Activated naive CD8-positive, alpha-beta T cell (primary cell): ENCODE measurements around the gene AFF3.
"Not testable (repeated sequence)": the region's sequence is repeated elsewhere in the genome, so short reads cannot be mapped to it uniquely, and the experiment has no call there.

Experiments
- H3K27ac Mint-ChIP-seq: one replicate; pipeline ENCODE4 v1.8.0; 2021; ENCODE audit warnings: mixed read lengths
- H3K27me3 Mint-ChIP-seq: one replicate; pipeline ENCODE4 v1.8.0; 2021; ENCODE audit warnings: mixed read lengths
- H3K36me3 Mint-ChIP-seq: one replicate; pipeline ENCODE4 v1.8.0; 2021; ENCODE audit warnings: mixed read lengths
- H3K4me1 Mint-ChIP-seq: one replicate; pipeline ENCODE4 v1.8.0; 2021; ENCODE audit warnings: low read depth, mixed read lengths
- H3K4me3 Mint-ChIP-seq: one replicate; pipeline ENCODE4 v1.8.0; 2021; ENCODE audit warnings: mild to moderate bottlenecking, mixed read lengths
- H3K9me3 Mint-ChIP-seq: one replicate; pipeline ENCODE4 v1.8.0; 2021; ENCODE audit warnings: low read depth, mixed read lengths

Gene AFF3

GRCh38 chr2:100163605-100164004 lies 21.2 kb upstream of the AFF3 start:
- peaks cover 3% of the 10 kb centered on the region for H3K36me3 Mint-ChIP-seq
- peaks cover 3% of the 10 kb centered on the region for H3K9me3 Mint-ChIP-seq
- no peak overlapping the region for H3K27ac Mint-ChIP-seq
- H3K4me3 Mint-ChIP-seq = no peak overlapping the region
- H3K27me3 Mint-ChIP-seq = peaks cover 6% of the 10 kb centered on the region
- no peaks in the 10 kb centered on the region for H3K4me1 Mint-ChIP-seq

- peaks cover 3% of the 10 kb centered on the region for H3K36me3 Mint-ChIP-seq
- H3K4me1 Mint-ChIP-seq = no peaks in the 10 kb centered on the region
- no peak overlapping the region for H3K27ac Mint-ChIP-seq
- H3K4me3 Mint-ChIP-seq = no peak overlapping the region
- peaks cover 3% of the 10 kb centered on the region for H3K9me3 Mint-ChIP-seq
- H3K27me3 Mint-ChIP-seq = peaks cover 7% of the 10 kb centered on the region
Measured at GRCh38 chr2:100161945-100162620, 19.7 kb upstream of the AFF3 start.

- Mint-ChIP-seq H3K4me3 (no peak overlapping the region), H3K27ac (no peak overlapping the region), H3K9me3 (peaks cover 3% of the 10 kb centered on the region), H3K36me3 (peaks cover 3% of the 10 kb centered on the region), H3K4me1 (no peaks in the 10 kb centered on the region), H3K27me3 (peaks cover 8% of the 10 kb centered on the region)
Measured at GRCh38 chr2:100160396-100160795, 18.0 kb upstream of the AFF3 start.

GRCh38 chr2:100151832-100152231 lies 9.4 kb upstream of the AFF3 start:
- H3K27ac Mint-ChIP-seq, H3K36me3 Mint-ChIP-seq, H3K27me3 Mint-ChIP-seq, H3K4me3 Mint-ChIP-seq, H3K4me1 Mint-ChIP-seq, H3K9me3 Mint-ChIP-seq: not testable (repeated sequence)

GRCh38 chr2:100151310-100151709 lies 8.9 kb upstream of the AFF3 start:
- peaks cover 4% of the 10 kb centered on the region for H3K9me3 Mint-ChIP-seq
- H3K4me3 Mint-ChIP-seq = no peak overlapping the region
- peaks cover 2% of the 10 kb centered on the region for H3K27me3 Mint-ChIP-seq
- H3K36me3 Mint-ChIP-seq = peaks cover 6% of the 10 kb centered on the region
- no peak overlapping the region for H3K27ac Mint-ChIP-seq
- H3K4me1 Mint-ChIP-seq = no peaks in the 10 kb centered on the region

- no peak overlapping the region for H3K4me3 Mint-ChIP-seq
- H3K27ac Mint-ChIP-seq = no peak overlapping the region
- H3K9me3 Mint-ChIP-seq = no peaks in the 10 kb centered on the region
Measured at GRCh38 chr2:100148883-100149282, 6.5 kb upstream of the AFF3 start.

GRCh38 chr2:100146657-100146960 lies 4.2 kb upstream of the AFF3 start:
- H3K9me3 Mint-ChIP-seq = no peaks in the 10 kb centered on the region
- no peaks in the 10 kb centered on the region for H3K27me3 Mint-ChIP-seq
- peaks cover 22% of the 10 kb centered on the region for H3K4me1 Mint-ChIP-seq
- H3K36me3 Mint-ChIP-seq = peaks cover 2% of the 10 kb centered on the region
- H3K27ac Mint-ChIP-seq = no peak overlapping the region
- H3K4me3 Mint-ChIP-seq = no peak overlapping the region

More at GRCh38 chr2:100148883-100149282, 6.5 kb upstream of the AFF3 start:
- Mint-ChIP-seq H3K4me1 (peaks cover under 1% of the 10 kb centered on the region), H3K27me3 (no peaks in the 10 kb centered on the region), H3K36me3 (peaks cover 4% of the 10 kb centered on the region)

- no peaks in the 10 kb centered on the region for H3K27me3 Mint-ChIP-seq
- peaks cover 2% of the 10 kb centered on the region for H3K36me3 Mint-ChIP-seq
- H3K4me1 Mint-ChIP-seq = peaks cover 27% of the 10 kb centered on the region
- H3K9me3 Mint-ChIP-seq = no peaks in the 10 kb centered on the region
- H3K27ac Mint-ChIP-seq = no peak overlapping the region
- no peak overlapping the region for H3K4me3 Mint-ChIP-seq
Measured at GRCh38 chr2:100145893-100146656, 3.7 kb upstream of the AFF3 start.

GRCh38 chr2:100143286-100143685 lies 896 bp upstream of the AFF3 start:
- Mint-ChIP-seq H3K9me3 (no peaks in the 10 kb centered on the region), H3K36me3 (no peaks in the 10 kb centered on the region), H3K27me3 (no peaks in the 10 kb centered on the region), H3K27ac (no peak overlapping the region), H3K4me3 (peak overlapping the region; percentile 14), H3K4me1 (peaks cover 46% of the 10 kb centered on the region)

- H3K9me3 Mint-ChIP-seq = no peaks in the 10 kb centered on the region
- peaks cover 59% of the 10 kb centered on the region for H3K4me1 Mint-ChIP-seq
- H3K27me3 Mint-ChIP-seq = no peaks in the 10 kb centered on the region
- H3K4me3 Mint-ChIP-seq = peak overlapping the region; percentile 74
- H3K27ac Mint-ChIP-seq = peak overlapping the region; percentile 84
- no peaks in the 10 kb centered on the region for H3K36me3 Mint-ChIP-seq
Measured at GRCh38 chr2:100141906-100142305, 484 bp downstream of the AFF3 start.

GRCh38 chr2:100140582-100140981 lies 1.8 kb downstream of the AFF3 start:
- Mint-ChIP-seq H3K36me3 (no peaks in the 10 kb centered on the region), H3K4me1 (peaks cover 59% of the 10 kb centered on the region), H3K27me3 (no peaks in the 10 kb centered on the region), H3K4me3 (peak overlapping the region; percentile 1), H3K9me3 (no peaks in the 10 kb centered on the region), H3K27ac (no peak overlapping the region)

- Mint-ChIP-seq H3K4me1 (peaks cover 52% of the 10 kb centered on the region), H3K4me3 (no peak overlapping the region), H3K27ac (peak overlapping the region; percentile 13), H3K9me3 (no peaks in the 10 kb centered on the region), H3K27me3 (no peaks in the 10 kb centered on the region), H3K36me3 (no peaks in the 10 kb centered on the region)
Measured at GRCh38 chr2:100137866-100138570, 4.4 kb downstream of the AFF3 start.

- Mint-ChIP-seq H3K36me3 (no peaks in the 10 kb centered on the region), H3K27ac (no peak overlapping the region), H3K4me3 (no peak overlapping the region)
Measured at GRCh38 chr2:100137318-100137717, 5.1 kb downstream of the AFF3 start.

GRCh38 chr2:100136310-100136709 lies 6.1 kb downstream of the AFF3 start:
- H3K9me3 Mint-ChIP-seq = no peaks in the 10 kb centered on the region
- H3K4me1 Mint-ChIP-seq = peaks cover 34% of the 10 kb centered on the region
- no peak overlapping the region for H3K4me3 Mint-ChIP-seq
- H3K36me3 Mint-ChIP-seq = no peaks in the 10 kb centered on the region
- no peak overlapping the region for H3K27ac Mint-ChIP-seq
- H3K27me3 Mint-ChIP-seq = no peaks in the 10 kb centered on the region

More at GRCh38 chr2:100137318-100137717, 5.1 kb downstream of the AFF3 start:
- H3K4me1 Mint-ChIP-seq = peaks cover 45% of the 10 kb centered on the region
- H3K9me3 Mint-ChIP-seq = no peaks in the 10 kb centered on the region
- no peaks in the 10 kb centered on the region for H3K27me3 Mint-ChIP-seq

GRCh38 chr2:100135415-100135814 lies 7.0 kb downstream of the AFF3 start:
- H3K4me1 Mint-ChIP-seq = peaks cover 26% of the 10 kb centered on the region
- no peaks in the 10 kb centered on the region for H3K27me3 Mint-ChIP-seq
- no peak overlapping the region for H3K27ac Mint-ChIP-seq
- H3K4me3 Mint-ChIP-seq = no peak overlapping the region
- no peaks in the 10 kb centered on the region for H3K36me3 Mint-ChIP-seq
- no peaks in the 10 kb centered on the region for H3K9me3 Mint-ChIP-seq
